SK-N-SH (cell line): ENCODE data around the gene NT5M. TPM values are rescaled to one million over a fixed set of nuclear protein-coding genes. Genes with fewer than 3 reads are reported as not detected.

Experiments
- CTCF ChIA-PET: fragments of 300-600, 350-600 bp; formaldehyde crosslinking; extraction: SDS; loops from one replicate; lab custom pipeline; 2021; lab: Yijun Ruan, JAX
- POLR2A ChIA-PET: fragments of 350-600 bp; sonication (Branson Sonifier 250); formaldehyde crosslinking; extraction: SDS; loops from one replicate; lab custom pipeline; 2020; ENCODE audit warnings: antibody characterized with exemption, inconsistent platforms; lab: Yijun Ruan, JAX
- DNase-seq: peaks from one replicate; pipeline ENCODE4 v3.0.0; 2012
- H2AFZ ChIP-seq: fragments of 200-600 bp; sonication (generic); 2 replicates; pipeline ENCODE4 v1.8.1; 2016; ENCODE audit warnings: antibody characterized with exemption, mild to moderate bottlenecking, low read depth
- H3F3A ChIP-seq: fragments of 200-600 bp; sonication (generic); replicated peaks from 2 replicates; pipeline ENCODE3; 2016; ENCODE audit warnings: antibody characterized with exemption, mild to moderate bottlenecking; ENCODE audit not compliant: insufficient read depth
- H3K27ac ChIP-seq, 2 experiments: fragments of 200-500 bp in 1 of 2; fragments of 200-600 bp in 1 of 2; sonication (Bioruptor generic) in 1 of 2; sonication (generic), shearing (Covaris generic) in 1 of 2; 2 replicates each; pipeline versions ENCODE4 v1.5.1 to v1.6.1; 2014 to 2016; ENCODE audit warnings: low read depth in 2 of 2, inconsistent platforms in 1 of 2, low read length in 1 of 2, mild to moderate bottlenecking in 1 of 2, mixed read lengths in 1 of 2
- H3K27me3 ChIP-seq: fragments of 200-600 bp; sonication (generic), shearing (Covaris generic); 2 replicates; pipeline ENCODE4 v1.6.1; 2016; ENCODE audit warnings: mixed run types; ENCODE audit not compliant: insufficient read depth
- H3K36me3 ChIP-seq, 2 experiments: fragments of 200-500 bp in 1 of 2; fragments of 200-600 bp in 1 of 2; sonication (Bioruptor generic) in 1 of 2; sonication (generic) in 1 of 2; replicated peaks in 1 of 2; 2 replicates each; pipeline versions ENCODE3 to v1.5.1; 2014 to 2016; ENCODE audit warnings: low read length in 1 of 2, mild to moderate bottlenecking in 1 of 2; ENCODE audit not compliant: insufficient read depth in 2 of 2, control insufficient read depth in 1 of 2
- H3K4me1 ChIP-seq, 2 experiments: fragments of 200-500 bp in 1 of 2; fragments of 200-600 bp in 1 of 2; sonication (Bioruptor generic) in 1 of 2; sonication (generic), shearing (Covaris generic) in 1 of 2; 2 replicates each; pipeline versions ENCODE4 v1.5.1 to v1.6.1; 2014 to 2016; ENCODE audit warnings: low read depth in 1 of 2, low read length in 1 of 2, mixed run types in 1 of 2; ENCODE audit not compliant: insufficient read depth in 2 of 2, control insufficient read depth in 1 of 2
- H3K4me2 ChIP-seq: fragments of 200-600 bp; sonication (generic), shearing (Covaris generic); 2 replicates; pipeline ENCODE4 v1.6.1; 2017; ENCODE audit warnings: mixed run types
- H3K4me3 ChIP-seq, 2 experiments: fragments of 200-500 bp in 1 of 2; fragments of 200-600 bp in 1 of 2; sonication (Bioruptor generic) in 1 of 2; sonication (generic), shearing (Covaris generic) in 1 of 2; 2 replicates each; pipeline versions ENCODE4 v1.5.1 to v1.8.1; 2014 to 2016; ENCODE audit warnings: low read depth in 2 of 2, inconsistent platforms in 1 of 2, low read length in 1 of 2, mild to moderate bottlenecking in 1 of 2, mixed read lengths in 1 of 2, moderate library complexity in 1 of 2
- H3K79me2 ChIP-seq: fragments of 200-600 bp; sonication (generic); 2 replicates; pipeline ENCODE4 v1.8.1; 2017; ENCODE audit warnings: mild to moderate bottlenecking; ENCODE audit not compliant: insufficient read depth
- H3K9ac ChIP-seq: fragments of 200-600 bp; sonication (generic); 2 replicates; pipeline ENCODE4 v1.6.1; 2017; ENCODE audit warnings: mixed run types
- H3K9me2 ChIP-seq: fragments of 200-600 bp; sonication (generic); 2 replicates; pipeline ENCODE4 v1.6.1; 2017; ENCODE audit warnings: mixed run types
- H3K9me3 ChIP-seq: fragments of 200-600 bp; sonication (generic); 2 replicates; pipeline ENCODE4 v1.6.1; 2017; ENCODE audit warnings: mixed run types, mild to moderate bottlenecking, moderate library complexity
- H4K20me1 ChIP-seq: fragments of 200-600 bp; sonication (generic); 2 replicates; pipeline ENCODE4 v1.6.1; 2017; ENCODE audit warnings: mild to moderate bottlenecking, mixed run types; ENCODE audit not compliant: insufficient read depth
- CHD2 ChIP-seq: fragments of 150-350 bp; IDR thresholded peaks from 2 replicates; pipeline ENCODE4 v1.6.1; 2018; ENCODE audit warnings: low read length; ENCODE audit not compliant: partially characterized antibody
- EP300 ChIP-seq, 2 experiments: IDR thresholded peaks; 2 replicates each; pipeline versions ENCODE4 v1.4.0 to v1.6.1; 2012; ENCODE audit warnings: borderline replicate concordance in 1 of 2, low read depth in 1 of 2, low read length in 1 of 2
- GABPA ChIP-seq: IDR thresholded peaks from 2 replicates; pipeline ENCODE4 v1.4.0; 2012; ENCODE audit warnings: low read depth, mild to moderate bottlenecking
- JUND ChIP-seq: IDR thresholded peaks from 2 replicates; pipeline ENCODE4 v1.4.0; 2012
- MAX ChIP-seq: IDR thresholded peaks from 2 replicates; pipeline ENCODE4 v1.4.0; 2012; ENCODE audit warnings: low read depth
- NFIC ChIP-seq: IDR thresholded peaks from 2 replicates; pipeline ENCODE4 v1.4.0; 2012; ENCODE audit warnings: borderline replicate concordance
- POLR2AphosphoS5 ChIP-seq: IDR thresholded peaks from 2 replicates; pipeline ENCODE4 v1.6.1; 2012; ENCODE audit warnings: low read depth, low read length
- RFX5 ChIP-seq: IDR thresholded peaks from 2 replicates; pipeline ENCODE4 v1.6.1; 2012; ENCODE audit warnings: mild to moderate bottlenecking, improper control_type of control experiment, low read length
- RXRA ChIP-seq: IDR thresholded peaks from 2 replicates; pipeline ENCODE4 v1.4.0; 2012; ENCODE audit warnings: low read depth, mild to moderate bottlenecking, borderline replicate concordance
- TEAD4 ChIP-seq: IDR thresholded peaks from 2 replicates; pipeline ENCODE4 v1.4.0; 2012; ENCODE audit warnings: mild to moderate bottlenecking, borderline replicate concordance; ENCODE audit not compliant: insufficient read depth
- YY1 ChIP-seq: IDR thresholded peaks from 2 replicates; pipeline ENCODE4 v1.4.0; 2012; ENCODE audit warnings: low read depth, mild to moderate bottlenecking
- WGBS: methylation state at CpG from one replicate; pipeline ENCODE4 v1.1.6; 2017; ENCODE audit warnings: low lambda C conversion rate; 5-methylcytosine and 5-hydroxymethylcytosine counted together
- polyA plus RNA-seq, 3 experiments: library from polyadenylated mRNA; depleted of rRNA; stranded (reverse); fragments of >200 nt; gene quantifications; 2 replicates each; pipeline ENCODE4 v1.2.3, GENCODE V29; 2012
- TF ChIP-seq, protein P1 (sequence below): IDR thresholded peaks from 2 replicates; pipeline ENCODE4 v1.4.0; 2012; ENCODE audit warnings: low read depth, borderline replicate concordance
- TF ChIP-seq, protein P2 (sequence below): IDR thresholded peaks from 2 replicates; pipeline ENCODE4 v1.4.0; 2012; ENCODE audit warnings: low read depth, borderline replicate concordance
- TF ChIP-seq, protein P3 (sequence below): IDR thresholded peaks from 2 replicates; pipeline ENCODE4 v1.6.1; 2012; ENCODE audit warnings: mild to moderate bottlenecking, low read depth, low read length, moderate library complexity

The NT5M gene
- polyA plus RNA-seq, 1 of the 3 experiments (the other 2 are of a cell fraction) = 3.9 TPM

GRCh38 chr17:17370711-17371110 is 67.5 kb downstream of the NT5M start:
- H3K27me3 ChIP-seq = peaks cover 5% of the 10 kb centered on the region; the same call in 1 of the 2 replicates
- CTCF ChIA-PET = interaction anchor here (1.6 to 4.1 kb wide), 5 partner anchors 11 to 379 kb away, joined by 3 to 28 read pairs (median 7); no protein-coding TSS in a partner anchor

More at GRCh38 chr17:17370711-17371110, 67.5 kb downstream of the NT5M start:
- POLR2A ChIA-PET = no interaction called here
- no peak overlapping the region for H3K27ac ChIP-seq
- H3K36me3 ChIP-seq = no peaks in the 10 kb centered on the region
- H3K9ac ChIP-seq = no peak overlapping the region
- H2AFZ ChIP-seq = no peak overlapping the region
- H3K79me2 ChIP-seq = no peaks in the 10 kb centered on the region
- no peak for DNase-seq
- H3K4me3 ChIP-seq = no peak overlapping the region
- no peak for TF ChIP-seq MAX
- TF ChIP-seq RXRA = no peak
- TF ChIP-seq EP300 (IDR thresholded peaks at IDR 0.05; ENCODE audit: borderline replicate concordance in 1 of 2, low read depth in 1 of 2, low read length in 1 of 2) = no peak
- TF ChIP-seq, protein P1, sequence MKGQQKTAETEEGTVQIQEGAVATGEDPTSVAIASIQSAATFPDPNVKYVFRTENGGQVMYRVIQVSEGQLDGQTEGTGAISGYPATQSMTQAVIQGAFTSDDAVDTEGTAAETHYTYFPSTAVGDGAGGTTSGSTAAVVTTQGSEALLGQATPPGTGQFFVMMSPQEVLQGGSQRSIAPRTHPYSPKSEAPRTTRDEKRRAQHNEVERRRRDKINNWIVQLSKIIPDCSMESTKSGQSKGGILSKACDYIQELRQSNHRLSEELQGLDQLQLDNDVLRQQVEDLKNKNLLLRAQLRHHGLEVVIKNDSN = no peak
- TF ChIP-seq, protein P2, sequence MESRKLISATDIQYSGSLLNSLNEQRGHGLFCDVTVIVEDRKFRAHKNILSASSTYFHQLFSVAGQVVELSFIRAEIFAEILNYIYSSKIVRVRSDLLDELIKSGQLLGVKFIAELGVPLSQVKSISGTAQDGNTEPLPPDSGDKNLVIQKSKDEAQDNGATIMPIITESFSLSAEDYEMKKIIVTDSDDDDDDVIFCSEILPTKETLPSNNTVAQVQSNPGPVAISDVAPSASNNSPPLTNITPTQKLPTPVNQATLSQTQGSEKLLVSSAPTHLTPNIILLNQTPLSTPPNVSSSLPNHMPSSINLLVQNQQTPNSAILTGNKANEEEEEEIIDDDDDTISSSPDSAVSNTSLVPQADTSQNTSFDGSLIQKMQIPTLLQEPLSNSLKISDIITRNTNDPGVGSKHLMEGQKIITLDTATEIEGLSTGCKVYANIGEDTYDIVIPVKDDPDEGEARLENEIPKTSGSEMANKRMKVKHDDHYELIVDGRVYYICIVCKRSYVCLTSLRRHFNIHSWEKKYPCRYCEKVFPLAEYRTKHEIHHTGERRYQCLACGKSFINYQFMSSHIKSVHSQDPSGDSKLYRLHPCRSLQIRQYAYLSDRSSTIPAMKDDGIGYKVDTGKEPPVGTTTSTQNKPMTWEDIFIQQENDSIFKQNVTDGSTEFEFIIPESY = no peak
- no peak for TF ChIP-seq JUND
- TF ChIP-seq POLR2AphosphoS5 = no peak
- TF ChIP-seq, protein P3, sequence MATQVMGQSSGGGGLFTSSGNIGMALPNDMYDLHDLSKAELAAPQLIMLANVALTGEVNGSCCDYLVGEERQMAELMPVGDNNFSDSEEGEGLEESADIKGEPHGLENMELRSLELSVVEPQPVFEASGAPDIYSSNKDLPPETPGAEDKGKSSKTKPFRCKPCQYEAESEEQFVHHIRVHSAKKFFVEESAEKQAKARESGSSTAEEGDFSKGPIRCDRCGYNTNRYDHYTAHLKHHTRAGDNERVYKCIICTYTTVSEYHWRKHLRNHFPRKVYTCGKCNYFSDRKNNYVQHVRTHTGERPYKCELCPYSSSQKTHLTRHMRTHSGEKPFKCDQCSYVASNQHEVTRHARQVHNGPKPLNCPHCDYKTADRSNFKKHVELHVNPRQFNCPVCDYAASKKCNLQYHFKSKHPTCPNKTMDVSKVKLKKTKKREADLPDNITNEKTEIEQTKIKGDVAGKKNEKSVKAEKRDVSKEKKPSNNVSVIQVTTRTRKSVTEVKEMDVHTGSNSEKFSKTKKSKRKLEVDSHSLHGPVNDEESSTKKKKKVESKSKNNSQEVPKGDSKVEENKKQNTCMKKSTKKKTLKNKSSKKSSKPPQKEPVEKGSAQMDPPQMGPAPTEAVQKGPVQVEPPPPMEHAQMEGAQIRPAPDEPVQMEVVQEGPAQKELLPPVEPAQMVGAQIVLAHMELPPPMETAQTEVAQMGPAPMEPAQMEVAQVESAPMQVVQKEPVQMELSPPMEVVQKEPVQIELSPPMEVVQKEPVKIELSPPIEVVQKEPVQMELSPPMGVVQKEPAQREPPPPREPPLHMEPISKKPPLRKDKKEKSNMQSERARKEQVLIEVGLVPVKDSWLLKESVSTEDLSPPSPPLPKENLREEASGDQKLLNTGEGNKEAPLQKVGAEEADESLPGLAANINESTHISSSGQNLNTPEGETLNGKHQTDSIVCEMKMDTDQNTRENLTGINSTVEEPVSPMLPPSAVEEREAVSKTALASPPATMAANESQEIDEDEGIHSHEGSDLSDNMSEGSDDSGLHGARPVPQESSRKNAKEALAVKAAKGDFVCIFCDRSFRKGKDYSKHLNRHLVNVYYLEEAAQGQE = no peak
- TF ChIP-seq TEAD4 = no peak
- TF ChIP-seq NFIC = no peak
- no peak for TF ChIP-seq GABPA
- no peak for TF ChIP-seq YY1
- no peak for TF ChIP-seq RFX5
- TF ChIP-seq CHD2 = no peak
- no peaks in the 10 kb centered on the region for H3F3A ChIP-seq
- H3K4me2 ChIP-seq = no peak overlapping the region
- H3K9me3 ChIP-seq = no peaks in the 10 kb centered on the region
- H4K20me1 ChIP-seq = no peaks in the 10 kb centered on the region
- 64% methylated on average over 2 of the region's 6 CpGs for WGBS
- H3K4me1 ChIP-seq = no peaks in the 10 kb centered on the region
- H3K9me2 ChIP-seq = no peaks in the 10 kb centered on the region
